Naive thymus-derived CD4-positive, alpha-beta T cell (primary cell): ENCODE results near the gene OR2T3. TPM values are rescaled to one million over a fixed set of nuclear protein-coding genes. Genes with fewer than 3 reads are reported as not detected.
"Not testable (repeated sequence)": the region's sequence is repeated elsewhere in the genome, so short reads cannot be mapped to it uniquely, and the experiment has no call there.

Source experiments
- ATAC-seq: fragments of 150-1000 bp; cut with Tn5 transposase; 2 replicates; pipeline ENCODE4 v1.10.0; 2021; ENCODE audit warnings: mild to moderate bottlenecking, moderate library complexity
- CTCF ChIA-PET: fragments of 350-600 bp; sonication (Branson Sonifier 250); formaldehyde crosslinking; loops from one replicate; lab custom pipeline; 2021; ENCODE audit warnings: antibody characterized with exemption; lab: Charles Lee
- POLR2A ChIA-PET: fragments of 350-600 bp; sonication (Branson Sonifier 250); formaldehyde crosslinking; loops from one replicate; lab custom pipeline; 2021; ENCODE audit warnings: antibody characterized with exemption, inconsistent platforms; lab: Charles Lee
- DNase-seq, 9 donors: peaks; one replicate each; pipeline versions ENCODE4 v3.0.0 to v3.0.0-alpha.2; 2020 to 2022; ENCODE audit warnings: mixed read lengths in 1 of 9
- H3K27ac ChIP-seq: one replicate; pipeline ENCODE4 v1.7.0; 2013; ENCODE audit warnings: mild to moderate bottlenecking, low read depth, low read length, moderate library complexity
- H3K27me3 ChIP-seq, 2 donors: one replicate each; pipeline ENCODE4 v1.7.0; 2013; ENCODE audit warnings: low read length in 2 of 2, mild to moderate bottlenecking in 2 of 2, moderate library complexity in 2 of 2; ENCODE audit not compliant: control insufficient read depth in 2 of 2, insufficient read depth in 2 of 2
- H3K36me3 ChIP-seq, 3 experiments: 1 replicate in 2 of 3; 2 replicates in 1 of 3; pipeline ENCODE4 v1.7.0; 2013; ENCODE audit warnings: low read length in 3 of 3, mild to moderate bottlenecking in 3 of 3, moderate library complexity in 1 of 3; ENCODE audit not compliant: insufficient read depth in 3 of 3, control insufficient read depth in 2 of 3
- H3K4me1 ChIP-seq, 2 donors: one replicate each; pipeline ENCODE4 v1.7.0; 2013; ENCODE audit warnings: low read length in 2 of 2, mild to moderate bottlenecking in 2 of 2, moderate library complexity in 1 of 2; ENCODE audit not compliant: control insufficient read depth in 2 of 2, insufficient read depth in 2 of 2
- H3K4me3 ChIP-seq: 2 replicates; pipeline ENCODE4 v1.7.0; 2013; ENCODE audit warnings: mild to moderate bottlenecking, low read length
- H3K9me3 ChIP-seq, 3 experiments: 1 replicate in 2 of 3; 2 replicates in 1 of 3; pipeline ENCODE4 v1.7.0; 2013; ENCODE audit warnings: low read length in 3 of 3; ENCODE audit not compliant: control insufficient read depth in 2 of 3
- H3K27ac Mint-ChIP-seq, 9 donors: one replicate each; pipeline ENCODE4 v1.8.0; 2020 to 2022; ENCODE audit warnings: mixed read lengths in 9 of 9, mild to moderate bottlenecking in 8 of 9, moderate library complexity in 5 of 9, inconsistent platforms in 2 of 9
- H3K27me3 Mint-ChIP-seq, 5 donors: one replicate each; pipeline ENCODE4 v1.8.0; 2021 to 2022; ENCODE audit warnings: mixed read lengths in 5 of 5, mild to moderate bottlenecking in 1 of 5
- H3K36me3 Mint-ChIP-seq, 5 donors: one replicate each; pipeline ENCODE4 v1.8.0; 2020 to 2022; ENCODE audit warnings: mixed read lengths in 5 of 5, mild to moderate bottlenecking in 3 of 5, inconsistent platforms in 1 of 5
- H3K4me1 Mint-ChIP-seq, 7 donors: one replicate each; pipeline ENCODE4 v1.8.0; 2020 to 2022; ENCODE audit warnings: mixed read lengths in 7 of 7, mild to moderate bottlenecking in 3 of 7, inconsistent platforms in 1 of 7
- H3K4me3 Mint-ChIP-seq, 10 donors: one replicate each; pipeline ENCODE4 v1.8.0; 2020 to 2022; ENCODE audit warnings: mild to moderate bottlenecking in 10 of 10, mixed read lengths in 10 of 10, moderate library complexity in 6 of 10, inconsistent platforms in 2 of 10
- H3K9me3 Mint-ChIP-seq, 11 donors: one replicate each; pipeline ENCODE4 v1.8.0; 2020 to 2022; ENCODE audit warnings: mixed read lengths in 11 of 11, mild to moderate bottlenecking in 4 of 11, inconsistent platforms in 1 of 11, moderate library complexity in 1 of 11
- intact Hi-C, 2 donors: fragments of 100-400 bp; cut with micrococcal nuclease; formaldehyde crosslinking; loops; one replicate each; pipeline ENCODE4 v1.15.1; 2023
- polyA plus RNA-seq, 2 donors: library from polyadenylated mRNA; unstranded; fragments of 300-500 nt; fragmentation: Illumina TruSeq; gene quantifications; one replicate each; pipeline ENCODE4 v1.2.3, GENCODE V29; 2021
- total RNA-seq, 6 experiments: library from RNA in 5 of 6; stranded (reverse) in 5 of 6; gene quantifications; 1 replicate in 5 of 6; 2 replicates in 1 of 6; pipeline ENCODE4 v1.2.3 and lab custom pipeline; 2021 to 2026

The OR2T3 gene
- total and polyA plus RNA-seq, 7 experiments from 2014 or later, result not detected

- intact Hi-C loops, H3K4me3 ChIP-seq, CTCF ChIA-PET, H3K9me3 ChIP-seq, H3K4me1 ChIP-seq, H3K27ac ChIP-seq, ATAC-seq, H3K27ac Mint-ChIP-seq, H3K36me3 ChIP-seq, H3K4me1 Mint-ChIP-seq, DNase-seq, H3K4me3 Mint-ChIP-seq, POLR2A ChIA-PET, H3K27me3 ChIP-seq: not testable (repeated sequence)
- peaks cover 0 to 19% (median 0%) of the 10 kb centered on the region in 5 donors for H3K27me3 Mint-ChIP-seq
- H3K9me3 Mint-ChIP-seq, result peaks cover 0 to 26% (median 12%) of the 10 kb centered on the region in 11 donors
- H3K36me3 Mint-ChIP-seq, result peaks cover 4 to 30% (median 13%) of the 10 kb centered on the region in 5 donors
These were observed 1.0 kb upstream of the OR2T3 start for GRCh38 chr1:248472111-248472510.

GRCh38 chr1:248475660-248476059, 2.5 kb downstream of the OR2T3 start:
- H3K4me3 Mint-ChIP-seq, H3K4me3 ChIP-seq, intact Hi-C loops: not testable (repeated sequence)

GRCh38 chr1:248481686-248482579, 8.8 kb downstream of the OR2T3 start:
- H3K27me3 ChIP-seq, H3K27me3 Mint-ChIP-seq, CTCF ChIA-PET, H3K36me3 ChIP-seq, H3K4me1 ChIP-seq, POLR2A ChIA-PET, H3K9me3 Mint-ChIP-seq, H3K9me3 ChIP-seq: not testable (repeated sequence)
- DNase-seq, result peak in 8 of 9 donors; percentile 25 to 71 (median 56)
- peak overlapping the region; percentile 82 to 96 (median 91) for H3K4me3 Mint-ChIP-seq
- peaks cover 0 to 12% (median 2%) of the 10 kb centered on the region in 5 donors for H3K36me3 Mint-ChIP-seq
- intact Hi-C loops, result loop anchor here (5.0 to 10.0 kb wide), 3 partner anchors 67 to 85 kb away; partner anchors contain the start of gene OR2T29 (in 1 of the 2)
- H3K4me1 Mint-ChIP-seq, result peaks cover 4 to 28% (median 18%) of the 10 kb centered on the region in 7 donors
- ATAC-seq, result peak; percentile 86
- Histone ChIP-seq H3K4me3 (peak overlapping the region; percentile 61), H3K27ac (peak overlapping the region; percentile 71)
- peak overlapping the region; percentile 91 to 100 (median 96) for H3K27ac Mint-ChIP-seq

More at GRCh38 chr1:248475660-248476059, 2.5 kb downstream of the OR2T3 start:
- ATAC-seq, CTCF ChIA-PET, H3K9me3 ChIP-seq, H3K27ac ChIP-seq, H3K9me3 Mint-ChIP-seq, H3K27ac Mint-ChIP-seq, H3K4me1 ChIP-seq, H3K36me3 Mint-ChIP-seq, DNase-seq, H3K27me3 ChIP-seq, POLR2A ChIA-PET, H3K36me3 ChIP-seq: not testable (repeated sequence)
- peaks cover 0 to 21% (median 0%) of the 10 kb centered on the region in 5 donors for H3K27me3 Mint-ChIP-seq
- peaks cover 0 to 26% (median 18%) of the 10 kb centered on the region in 7 donors for H3K4me1 Mint-ChIP-seq

- H3K27ac ChIP-seq, H3K4me3 Mint-ChIP-seq, H3K4me1 Mint-ChIP-seq, H3K4me3 ChIP-seq, ATAC-seq, DNase-seq, H3K4me1 ChIP-seq, H3K27ac Mint-ChIP-seq, H3K36me3 ChIP-seq, H3K9me3 Mint-ChIP-seq, H3K36me3 Mint-ChIP-seq, H3K27me3 Mint-ChIP-seq, H3K9me3 ChIP-seq, H3K27me3 ChIP-seq, POLR2A ChIA-PET, CTCF ChIA-PET: not testable (repeated sequence)
- intact Hi-C loops, result loop anchor here in 1 of 2 donors (10.0 kb wide), 2 partner anchors 73 to 77 kb away; partner anchors contain the start of gene OR2T29
These were observed 15.1 kb downstream of the OR2T3 start, which contains the start of gene OR2T5 for GRCh38 chr1:248488289-248488688. TSS of gene OR2T5 (plus strand) at chr1:248488589. CDS start at chr1:248488589, 0 bp downstream.

- H3K36me3 Mint-ChIP-seq, ATAC-seq, H3K27ac Mint-ChIP-seq, H3K27ac ChIP-seq, CTCF ChIA-PET, H3K4me3 ChIP-seq, H3K9me3 ChIP-seq, H3K27me3 Mint-ChIP-seq, H3K4me3 Mint-ChIP-seq, intact Hi-C loops, H3K4me1 ChIP-seq, POLR2A ChIA-PET, H3K27me3 ChIP-seq, H3K36me3 ChIP-seq, DNase-seq, H3K4me1 Mint-ChIP-seq: not testable (repeated sequence)
- peaks cover 0 to 12% (median 2%) of the 10 kb centered on the region in 11 donors for H3K9me3 Mint-ChIP-seq
These were observed 23.5 kb downstream of the OR2T3 start for GRCh38 chr1:248496661-248497060.

GRCh38 chr1:248500305-248501035, 27.3 kb downstream of the OR2T3 start:
- H3K27me3 ChIP-seq, intact Hi-C loops, H3K27me3 Mint-ChIP-seq, H3K4me1 ChIP-seq, H3K9me3 ChIP-seq, H3K9me3 Mint-ChIP-seq, H3K27ac Mint-ChIP-seq, H3K27ac ChIP-seq, H3K4me3 ChIP-seq, H3K4me1 Mint-ChIP-seq, POLR2A ChIA-PET, H3K4me3 Mint-ChIP-seq, CTCF ChIA-PET, DNase-seq, H3K36me3 ChIP-seq, H3K36me3 Mint-ChIP-seq: not testable (repeated sequence)
- peak; percentile 27 for ATAC-seq
